Prostate gland (tissue), 2 donors: ENCODE results near the gene SMPD2. TPM values are rescaled to one million over a fixed set of nuclear protein-coding genes. Genes with fewer than 3 reads are reported as not detected.

ENCODE experiments used
- DNase-seq: peaks from one replicate; pipeline ENCODE4 v3.0.0-alpha.2; 2019; ENCODE audit warnings: low spot score
- H3K27ac ChIP-seq, 2 donors: fragments of 200-600 bp; sonication (generic); 2 replicates each; pipeline ENCODE4 v1.5.1; 2017 to 2019
- H3K27me3 ChIP-seq: fragments of 200-600 bp; sonication (generic); replicated peaks from 2 replicates; pipeline ENCODE4 v1.5.1; 2019; ENCODE audit not compliant: insufficient read depth
- H3K36me3 ChIP-seq, 2 donors: fragments of 200-600 bp; sonication (generic); 1 replicate in 1 of 2; 2 replicates in 1 of 2; pipeline versions ENCODE4 v1.5.1 to v1.8.1; 2017 to 2019
- H3K4me1 ChIP-seq: fragments of 200-600 bp; sonication (generic); replicated peaks from 2 replicates; pipeline ENCODE4 v1.5.1; 2019
- H3K4me3 ChIP-seq, 2 donors: fragments of 200-600 bp; sonication (generic); 2 replicates each; pipeline ENCODE4 v1.5.1; 2017 to 2019
- H3K9me3 ChIP-seq: fragments of 200-600 bp; sonication (generic); 2 replicates; pipeline ENCODE4 v1.5.1; 2017
- POLR2A ChIP-seq: fragments of 450-650 bp; IDR thresholded peaks from one replicate; pipeline ENCODE4 v1.6.1; 2016; ENCODE audit warnings: antibody characterized with exemption, mild to moderate bottlenecking
- POLR2AphosphoS5 ChIP-seq: sonication (generic); formaldehyde crosslinking; IDR thresholded peaks from one replicate; pipeline ENCODE4 v1.6.1; 2017; ENCODE audit warnings: antibody characterized with exemption
- WGBS: methylation state at CpG from one replicate; pipeline ENCODE4 v1.1.5; 2018; 5-methylcytosine and 5-hydroxymethylcytosine counted together
- intact Hi-C: fragments of 100-400 bp; cut with DNase I; formaldehyde crosslinking; loops from one replicate; pipeline ENCODE4 v1.14.2; 2022
- total RNA-seq, 2 donors: library from RNA; depleted of rRNA; stranded (reverse); fragments of >200 nt; gene quantifications; one replicate each; pipeline ENCODE4 v1.1.0, GENCODE V29; 2016
- TF ChIP-seq, protein P1 (sequence below), 4 experiments: fragments of 200-600 bp in 2 of 4; fragments of 450-650 bp in 2 of 4; sonication (generic) in 2 of 4; IDR thresholded peaks; 1 replicate in 3 of 4; 2 replicates in 1 of 4; pipeline ENCODE4 v1.5.1; 2016 to 2019; ENCODE audit warnings: antibody characterized with exemption in 4 of 4, mild to moderate bottlenecking in 2 of 4, moderate library complexity in 2 of 4

Gene SMPD2
- total RNA-seq, 2 donors from 2014 or later: 10.2 to 24.2 TPM

DNA sequence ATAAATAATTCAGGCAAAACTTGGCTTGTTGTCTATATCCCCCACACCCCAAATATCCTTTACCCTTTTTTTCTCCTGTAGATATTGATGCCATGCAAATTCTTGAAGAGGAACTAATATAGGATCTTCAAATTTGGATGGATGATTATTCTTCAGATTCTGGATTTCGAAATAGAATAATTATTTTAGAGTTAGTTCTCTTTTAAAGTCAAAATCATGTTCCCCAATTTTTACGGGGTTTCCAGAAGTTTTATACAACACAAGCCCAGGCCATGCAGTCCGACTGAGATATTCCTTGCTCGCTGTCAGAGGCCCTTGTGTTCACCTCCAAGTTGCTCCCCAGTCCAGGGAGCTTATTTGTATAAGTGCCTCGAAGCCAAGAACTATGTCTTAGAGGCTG lies 4.5 kb upstream of the SMPD2 start:
- no peaks in the 10 kb centered on the region for H3K27me3 ChIP-seq
- WGBS: 91% methylated on average over 5 of the region's 5 CpGs
- TF ChIP-seq, protein P1, sequence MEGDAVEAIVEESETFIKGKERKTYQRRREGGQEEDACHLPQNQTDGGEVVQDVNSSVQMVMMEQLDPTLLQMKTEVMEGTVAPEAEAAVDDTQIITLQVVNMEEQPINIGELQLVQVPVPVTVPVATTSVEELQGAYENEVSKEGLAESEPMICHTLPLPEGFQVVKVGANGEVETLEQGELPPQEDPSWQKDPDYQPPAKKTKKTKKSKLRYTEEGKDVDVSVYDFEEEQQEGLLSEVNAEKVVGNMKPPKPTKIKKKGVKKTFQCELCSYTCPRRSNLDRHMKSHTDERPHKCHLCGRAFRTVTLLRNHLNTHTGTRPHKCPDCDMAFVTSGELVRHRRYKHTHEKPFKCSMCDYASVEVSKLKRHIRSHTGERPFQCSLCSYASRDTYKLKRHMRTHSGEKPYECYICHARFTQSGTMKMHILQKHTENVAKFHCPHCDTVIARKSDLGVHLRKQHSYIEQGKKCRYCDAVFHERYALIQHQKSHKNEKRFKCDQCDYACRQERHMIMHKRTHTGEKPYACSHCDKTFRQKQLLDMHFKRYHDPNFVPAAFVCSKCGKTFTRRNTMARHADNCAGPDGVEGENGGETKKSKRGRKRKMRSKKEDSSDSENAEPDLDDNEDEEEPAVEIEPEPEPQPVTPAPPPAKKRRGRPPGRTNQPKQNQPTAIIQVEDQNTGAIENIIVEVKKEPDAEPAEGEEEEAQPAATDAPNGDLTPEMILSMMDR (IDR thresholded peaks at IDR 0.05): no peak
- TF ChIP-seq POLR2A: no peak
- TF ChIP-seq POLR2AphosphoS5: no peak
- H3K36me3 ChIP-seq: no peaks in the 10 kb centered on the region
- no peaks in the 10 kb centered on the region for H3K4me1 ChIP-seq
- no peaks in the 10 kb centered on the region for H3K9me3 ChIP-seq
- no peak overlapping the region for H3K27ac ChIP-seq
- no peak overlapping the region for H3K4me3 ChIP-seq
- intact Hi-C loops: no loop called here
- no peak for DNase-seq

GRCh38 chr6:109441069-109441816 lies 719 bp downstream of the SMPD2 start:
- H3K36me3 ChIP-seq: peaks cover 0 to 10% of the 10 kb centered on the region in 2 donors
- DNase-seq: peak; percentile 41
- under 1% methylated on average over 22 of the region's 31 CpGs for WGBS
- peak overlapping the region; percentile 80 to 81 for H3K27ac ChIP-seq
- no peaks in the 10 kb centered on the region for H3K27me3 ChIP-seq
- peak overlapping the region; percentile 46 to 58 for H3K4me3 ChIP-seq
- no peaks in the 10 kb centered on the region for H3K4me1 ChIP-seq
- intact Hi-C loops: loop anchor here (2.0 kb wide), 2 partner anchors 42 to 58 kb away; partner anchors contain the start of genes CD164 and ZBTB24
- TF ChIP-seq POLR2A: no peak
- TF ChIP-seq, protein P1 (IDR thresholded peaks at IDR 0.05): no peak
- TF ChIP-seq POLR2AphosphoS5: no peak
- H3K9me3 ChIP-seq: no peaks in the 10 kb centered on the region

DNA sequence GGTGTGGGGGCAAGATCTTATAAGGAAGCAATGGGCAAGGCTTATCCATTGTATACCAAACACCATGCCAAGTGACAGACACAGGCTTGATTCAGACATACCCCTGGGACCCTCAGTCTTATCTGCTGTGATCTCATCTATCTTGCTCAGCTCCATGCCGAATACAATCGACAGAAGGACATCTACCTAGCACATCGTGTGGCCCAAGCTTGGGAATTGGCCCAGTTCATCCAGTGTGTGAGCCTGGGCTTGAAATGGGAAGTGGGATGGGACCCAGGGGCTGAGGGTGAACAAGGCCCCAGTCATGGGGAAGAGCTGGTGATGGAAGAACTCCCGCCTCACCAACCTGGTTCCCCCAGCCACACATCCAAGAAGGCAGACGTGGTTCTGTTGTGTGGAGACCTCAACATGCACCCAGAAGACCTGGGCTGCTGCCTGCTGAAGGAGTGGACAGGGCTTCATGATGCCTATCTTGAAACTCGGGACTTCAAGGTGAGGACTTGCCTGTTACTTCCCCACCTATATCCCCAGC lies 1.9 kb downstream of the SMPD2 start:
- Histone ChIP-seq H3K36me3 (peaks cover 0 to 10% of the 10 kb centered on the region in 2 donors), H3K4me3 (no peak overlapping the region), H3K9me3 (no peaks in the 10 kb centered on the region), H3K4me1 (no peaks in the 10 kb centered on the region), H3K27me3 (no peaks in the 10 kb centered on the region), H3K27ac (no peak overlapping the region)
- 94% methylated on average over 6 of the region's 6 CpGs for WGBS
- intact Hi-C loops: no loop called here
- no peak for DNase-seq
- TF ChIP-seq POLR2A (no peak), POLR2AphosphoS5 (no peak)
- TF ChIP-seq, protein P1 (IDR thresholded peaks at IDR 0.05): no peak

DNA sequence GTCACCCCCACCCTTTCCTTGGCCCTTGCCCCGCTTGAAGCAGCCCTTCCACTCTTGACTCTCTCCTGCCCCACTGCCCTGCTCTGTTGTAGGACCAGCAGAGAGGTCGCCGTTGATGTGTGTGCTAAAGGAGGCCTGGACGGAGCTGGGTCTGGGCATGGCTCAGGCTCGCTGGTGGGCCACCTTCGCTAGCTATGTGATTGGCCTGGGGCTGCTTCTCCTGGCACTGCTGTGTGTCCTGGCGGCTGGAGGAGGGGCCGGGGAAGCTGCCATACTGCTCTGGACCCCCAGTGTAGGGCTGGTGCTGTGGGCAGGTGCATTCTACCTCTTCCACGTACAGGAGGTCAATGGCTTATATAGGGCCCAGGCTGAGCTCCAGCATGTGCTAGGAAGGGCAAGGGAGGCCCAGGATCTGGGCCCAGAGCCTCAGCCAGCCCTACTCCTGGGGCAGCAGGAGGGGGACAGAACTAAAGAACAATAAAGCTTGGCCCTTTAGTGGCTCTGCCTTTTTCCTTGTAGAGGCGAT lies 3.0 kb downstream of the SMPD2 start:
- peaks cover 0 to 10% of the 10 kb centered on the region in 2 donors for H3K36me3 ChIP-seq
- WGBS: 94% methylated on average over 9 of the region's 10 CpGs

More for the DNA sequence above, 3.0 kb downstream of the SMPD2 start:
- no peak overlapping the region for H3K27ac ChIP-seq
- H3K4me3 ChIP-seq: no peak overlapping the region
- H3K4me1 ChIP-seq: no peaks in the 10 kb centered on the region
- no peak for DNase-seq
- intact Hi-C loops: no loop called here
- TF ChIP-seq, protein P1 (IDR thresholded peaks at IDR 0.05): no peak
- TF ChIP-seq POLR2AphosphoS5 (no peak), POLR2A (no peak)
- no peaks in the 10 kb centered on the region for H3K27me3 ChIP-seq
- no peaks in the 10 kb centered on the region for H3K9me3 ChIP-seq
